HG03442 (cell line): ENCODE results near the gene ZNF23.
A peak's percentile ranks its signal among the peaks of the same experiment; 100 is the strongest.

Experiments
- ATAC-seq: cut with Tn5 transposase; IDR thresholded peaks from one replicate; pipeline ENCODE4 v1.9.1; 2021; ENCODE audit warnings: mild to moderate bottlenecking, moderate library complexity; ENCODE audit not compliant: unreplicated experiment

ZNF23 gene

DNA sequence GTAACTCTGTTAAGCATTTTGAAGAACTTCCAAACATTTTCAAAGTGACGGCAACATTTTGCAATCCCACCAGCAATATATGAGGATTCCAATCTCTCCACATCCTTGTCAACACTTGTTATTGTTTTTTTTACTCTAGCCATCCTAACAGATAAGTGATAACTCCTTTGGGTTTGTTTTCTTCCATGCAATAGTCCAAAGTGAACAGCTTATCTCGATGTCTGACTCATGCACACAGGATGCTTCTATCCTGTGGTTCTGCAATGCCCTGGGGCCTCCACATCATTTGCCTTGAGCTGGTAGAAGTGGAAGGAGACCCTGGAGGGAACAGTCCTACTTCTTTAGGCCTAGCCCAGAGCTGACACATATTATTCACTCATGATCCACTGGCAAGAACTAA is 33.2 kb downstream of the ZNF23 start:
- ATAC-seq = no peak

DNA sequence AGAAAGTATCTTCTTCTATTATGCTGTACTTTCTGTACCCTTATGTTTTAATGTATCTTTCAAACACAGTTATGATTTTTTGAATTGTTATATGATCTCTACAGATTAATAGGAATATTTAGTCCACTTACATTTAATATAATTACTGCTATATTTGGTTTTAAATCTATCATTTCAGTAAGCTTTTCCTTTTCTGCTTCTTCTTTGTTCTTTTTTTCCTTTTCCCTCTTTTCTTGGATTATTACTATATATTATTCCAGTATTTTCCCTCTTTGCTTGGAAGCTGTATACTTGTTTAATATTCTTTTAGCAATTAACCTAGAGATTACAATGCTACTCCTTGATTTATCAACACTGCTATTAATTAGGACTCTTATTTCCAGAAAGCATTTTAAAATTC is 33.7 kb downstream of the ZNF23 start:
- no peak for ATAC-seq

DNA sequence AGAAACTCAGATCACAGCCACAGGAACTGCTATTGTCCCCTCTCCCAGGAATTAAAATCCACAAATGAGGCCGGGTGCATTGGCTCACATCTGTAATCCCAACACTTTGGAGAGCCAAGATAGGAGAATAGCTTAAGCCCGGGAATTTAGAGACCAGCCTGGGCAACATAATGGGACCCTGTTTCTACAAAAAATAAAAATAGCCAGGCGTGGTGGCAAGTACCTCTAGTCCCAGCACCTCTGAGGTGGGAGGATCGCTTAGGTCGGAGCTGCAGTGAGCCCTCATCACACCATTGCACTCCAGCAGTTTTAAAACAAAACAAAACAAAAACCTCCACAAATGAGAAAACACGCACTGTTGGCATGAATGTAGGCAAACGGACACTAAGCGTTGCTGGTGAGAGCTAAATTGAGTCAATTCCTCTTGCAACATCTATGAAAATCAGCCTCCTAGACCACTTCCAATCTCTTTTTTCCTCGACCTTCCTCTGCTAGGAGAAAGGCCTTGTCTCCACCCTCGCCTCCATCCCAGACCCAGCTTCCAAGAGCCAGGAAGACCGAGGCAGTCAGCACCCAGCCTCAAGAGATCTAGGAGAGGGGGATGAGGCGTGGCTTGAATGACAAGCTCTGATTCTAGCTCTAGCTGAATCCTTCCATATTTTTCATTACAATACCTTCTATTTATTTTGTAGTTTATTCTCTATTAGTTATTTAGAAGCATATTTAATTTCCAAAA is 35.0 kb downstream of the ZNF23 start:
- ATAC-seq = peak; percentile 20

DNA sequence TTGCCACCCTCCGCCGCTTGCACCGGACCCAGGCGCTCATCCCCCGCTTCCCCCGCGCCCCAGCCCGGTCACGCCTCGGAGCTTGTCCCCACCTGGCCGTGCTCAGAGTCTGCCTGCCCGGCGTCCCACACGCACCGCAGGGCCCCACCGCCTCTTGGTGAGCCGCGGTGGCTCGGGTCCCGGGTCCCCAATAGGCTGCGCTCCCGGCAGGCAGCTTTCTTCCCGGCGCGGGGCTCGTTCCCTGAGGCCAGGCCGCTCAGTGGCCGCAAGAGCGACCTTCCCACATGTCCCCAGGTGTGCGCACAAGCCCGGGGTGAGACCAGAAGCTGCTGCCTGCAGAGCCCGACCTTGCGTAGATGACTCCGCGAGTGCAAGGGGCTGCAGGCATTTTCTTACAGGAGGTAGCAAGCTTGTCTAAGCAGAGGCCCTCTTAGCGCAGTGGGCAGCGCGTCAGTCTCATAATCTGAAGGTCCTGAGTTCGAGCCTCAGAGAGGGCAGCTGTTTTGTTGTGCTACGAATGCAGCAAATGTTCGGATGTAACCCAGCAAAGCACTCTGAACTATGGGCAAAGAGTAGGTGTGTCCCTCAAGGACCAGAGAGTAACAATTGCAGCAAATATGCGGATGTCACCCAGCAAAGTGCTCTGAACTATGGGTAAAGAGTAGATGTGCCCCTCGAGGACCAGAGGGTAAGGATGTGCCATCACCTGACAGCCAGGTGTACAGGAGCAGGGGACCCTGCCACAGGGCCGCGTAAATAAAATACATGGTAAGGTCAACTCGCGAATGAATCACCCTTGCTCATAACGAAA is 35.8 kb downstream of the ZNF23 start:
- peak; percentile 53 for ATAC-seq

DNA sequence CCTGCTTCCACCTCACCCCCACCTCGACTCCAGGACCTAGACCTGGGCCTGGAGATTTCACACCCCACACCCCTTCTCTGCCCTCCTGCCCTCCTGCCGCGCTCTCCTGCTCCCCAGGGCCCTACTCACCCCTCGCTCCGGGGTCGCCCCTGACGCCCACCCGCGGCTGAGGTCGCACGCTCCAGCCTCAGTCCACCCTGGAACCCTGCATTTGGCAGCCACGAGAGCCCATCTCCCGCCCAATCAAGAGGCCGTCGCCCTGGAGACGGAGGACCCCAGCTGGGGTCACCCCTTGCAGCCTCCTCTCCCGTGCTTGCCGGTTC is 36.3 kb downstream of the ZNF23 start:
- no peak for ATAC-seq

DNA sequence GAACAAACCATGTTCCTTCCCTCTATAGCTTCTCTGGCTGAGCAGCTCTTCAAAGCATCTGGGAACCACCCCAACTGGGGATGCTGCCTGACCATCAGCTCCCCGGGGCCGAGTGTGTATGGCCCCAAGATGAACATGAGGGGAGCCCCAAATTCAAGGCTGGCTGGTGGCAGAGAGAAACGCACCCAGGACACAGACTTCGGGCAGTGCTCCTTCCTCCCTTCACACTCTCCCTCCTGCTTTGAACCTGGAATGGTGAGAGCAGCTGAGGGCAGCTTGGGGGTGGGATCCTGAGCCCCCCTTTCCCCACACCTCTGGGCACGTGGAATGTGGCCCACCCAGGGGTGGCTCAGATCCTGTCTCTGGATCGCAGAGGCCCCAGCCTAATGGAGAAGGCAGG is 37.4 kb downstream of the ZNF23 start:
- no peak for ATAC-seq

DNA sequence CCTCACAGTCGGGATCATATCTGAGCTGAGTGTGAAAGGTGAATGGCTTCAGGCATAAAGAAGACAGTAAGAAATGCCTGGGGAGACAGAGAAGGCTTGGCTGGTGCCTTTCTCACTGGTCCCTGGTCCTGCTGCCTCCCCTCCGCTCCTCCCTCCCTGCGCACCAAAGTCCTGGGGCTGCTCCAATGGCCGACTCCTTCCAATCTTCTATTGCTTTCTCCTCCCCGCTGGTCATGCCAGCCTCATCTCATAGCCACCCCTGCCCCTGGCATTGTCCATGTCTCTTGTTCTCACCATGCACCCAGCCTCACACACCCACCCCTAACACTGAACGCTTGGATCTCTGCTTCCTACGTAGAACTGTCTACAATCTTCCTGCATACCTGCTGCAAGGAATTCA is 38.2 kb downstream of the ZNF23 start:
- ATAC-seq = no peak

DNA sequence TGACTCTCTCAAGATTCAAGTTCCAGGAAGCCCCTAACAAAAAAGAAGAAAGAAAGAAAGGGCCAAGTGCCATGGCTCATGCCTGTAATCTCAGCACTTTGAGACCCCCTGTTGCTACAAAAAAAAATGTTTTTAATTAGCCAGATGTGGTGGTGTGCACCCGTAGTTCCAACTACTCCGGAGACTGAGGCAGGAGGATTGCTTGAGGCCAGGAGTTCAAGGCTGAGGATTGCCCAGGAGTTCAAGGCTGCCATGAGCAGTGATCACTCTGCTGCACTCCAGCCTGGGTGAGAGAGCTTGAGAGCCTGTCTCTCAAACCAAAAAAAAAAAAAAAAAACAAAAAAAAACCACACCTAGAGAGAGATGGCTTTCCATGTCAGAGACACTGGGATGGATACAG is 39.0 kb downstream of the ZNF23 start:
- ATAC-seq = no peak

DNA sequence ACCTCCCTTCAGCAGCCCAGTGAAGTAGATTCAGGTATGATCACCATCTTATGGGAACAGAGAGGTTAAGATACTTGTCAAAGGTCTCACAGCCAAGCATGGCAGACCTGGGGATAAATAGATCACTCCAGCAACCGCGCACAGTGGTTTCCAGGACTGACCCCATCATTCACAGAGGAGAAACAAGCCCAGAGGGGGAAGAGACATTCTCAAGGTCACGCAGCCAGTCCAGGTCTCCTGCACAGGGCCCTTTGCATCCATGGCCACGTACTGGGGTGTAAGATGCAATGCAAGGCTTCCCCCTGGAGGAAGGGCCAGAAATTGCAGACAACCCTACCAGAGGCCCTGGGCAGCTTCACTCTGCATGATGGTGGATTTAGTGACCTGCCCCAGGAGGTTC is 40.1 kb downstream of the ZNF23 start:
- no peak for ATAC-seq

DNA sequence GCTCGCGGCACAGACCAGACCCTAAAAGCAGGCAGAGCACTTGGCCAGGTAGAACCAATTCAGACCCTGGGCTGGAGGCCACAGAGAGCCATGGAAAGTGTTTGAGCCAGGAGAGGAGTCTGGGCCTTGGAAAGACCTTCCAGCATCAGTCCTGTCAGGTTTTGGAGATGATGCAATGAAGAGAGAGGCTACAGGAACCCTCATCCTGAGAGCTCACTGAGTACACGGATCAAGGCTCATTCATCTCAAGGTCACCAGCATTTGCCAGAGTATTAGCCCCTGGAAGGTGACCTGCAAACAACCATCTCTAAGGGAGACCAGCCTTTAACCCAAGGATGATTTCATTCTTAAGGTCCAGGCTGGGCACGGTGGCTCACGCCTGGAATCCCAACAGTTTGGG is 48.0 kb downstream of the ZNF23 start:
- ATAC-seq = no peak

DNA sequence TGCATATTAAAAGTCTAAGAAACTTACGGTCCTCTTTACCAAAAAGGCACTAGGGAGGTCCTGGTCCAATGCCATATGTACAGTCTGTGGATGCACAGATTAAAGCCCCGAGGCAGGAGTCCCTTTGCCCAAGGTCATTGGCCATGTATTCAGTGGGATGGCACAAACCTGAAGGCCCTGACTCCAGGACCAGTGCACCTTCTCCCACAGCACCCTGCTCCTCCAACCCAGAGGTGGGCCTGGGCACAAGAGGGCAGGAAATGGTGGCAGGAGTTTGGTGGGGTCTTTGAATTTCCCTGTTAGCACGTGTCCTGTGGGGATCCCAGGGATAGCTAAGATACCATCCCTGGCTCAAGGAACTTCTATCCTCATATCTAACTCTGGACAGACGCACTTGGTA is 48.7 kb downstream of the ZNF23 start:
- ATAC-seq = no peak

DNA sequence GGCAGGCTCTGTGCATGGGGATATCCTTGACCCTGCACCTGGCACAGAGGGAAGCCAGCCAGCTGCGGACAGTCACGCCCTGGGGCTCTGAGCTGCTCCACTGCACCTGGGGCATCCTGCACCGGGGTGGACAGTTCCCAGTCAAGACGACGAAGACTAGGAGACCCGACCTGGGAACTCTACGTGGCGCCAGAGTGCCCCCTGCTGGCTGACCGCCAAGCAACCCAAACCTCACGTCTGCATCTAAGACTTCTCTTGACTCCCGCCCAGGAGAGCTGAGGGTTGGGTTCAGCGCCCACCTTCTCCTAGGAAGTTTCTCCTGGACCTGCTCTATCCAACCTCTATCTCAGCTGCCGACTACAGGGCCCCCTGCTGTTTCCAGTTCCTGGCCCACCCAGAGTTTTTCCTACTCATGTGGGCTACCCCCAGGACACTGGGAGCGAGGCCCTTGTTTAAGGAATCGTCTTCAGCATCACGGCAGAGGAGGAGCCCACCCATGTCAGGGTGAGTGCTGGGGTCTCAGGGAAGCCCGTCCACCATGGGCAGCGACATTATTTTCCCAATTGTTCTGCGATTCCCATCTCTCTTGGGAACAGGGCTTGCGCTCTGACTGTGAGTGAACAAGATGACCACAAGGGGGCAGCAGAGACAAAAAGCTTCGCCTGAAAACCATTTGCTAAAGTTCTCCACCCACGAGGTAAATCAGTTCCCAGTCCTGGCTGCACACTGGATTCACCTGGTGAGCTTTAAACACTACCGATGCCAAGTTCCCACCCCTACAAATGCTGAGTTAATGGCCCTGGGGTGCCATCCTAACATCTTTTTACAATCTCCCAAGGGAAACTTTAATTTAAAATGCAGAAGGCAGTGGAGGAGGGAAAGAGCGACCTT is 49.5 kb downstream of the ZNF23 start:
- peak; percentile 47 for ATAC-seq

DNA sequence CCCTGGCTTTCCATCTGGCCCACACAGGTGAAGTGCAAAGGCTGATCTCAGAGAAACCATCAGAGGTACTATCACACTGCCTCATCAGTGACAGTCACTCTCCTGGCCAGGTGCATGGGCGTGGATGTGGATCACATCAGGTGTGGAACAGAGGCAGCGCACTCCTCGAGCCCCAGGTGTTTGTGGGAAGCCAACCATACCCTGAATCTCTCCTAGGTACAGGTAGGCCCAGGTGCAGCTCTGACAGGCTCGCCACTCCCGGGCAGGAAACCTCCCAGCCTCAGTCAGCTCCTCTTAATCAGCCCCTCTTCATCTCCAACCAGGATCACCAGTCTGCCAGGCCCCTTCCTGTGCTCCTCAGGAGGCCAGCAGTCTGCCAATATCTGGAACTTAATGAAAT is 51.9 kb downstream of the ZNF23 start:
- ATAC-seq = no peak

DNA sequence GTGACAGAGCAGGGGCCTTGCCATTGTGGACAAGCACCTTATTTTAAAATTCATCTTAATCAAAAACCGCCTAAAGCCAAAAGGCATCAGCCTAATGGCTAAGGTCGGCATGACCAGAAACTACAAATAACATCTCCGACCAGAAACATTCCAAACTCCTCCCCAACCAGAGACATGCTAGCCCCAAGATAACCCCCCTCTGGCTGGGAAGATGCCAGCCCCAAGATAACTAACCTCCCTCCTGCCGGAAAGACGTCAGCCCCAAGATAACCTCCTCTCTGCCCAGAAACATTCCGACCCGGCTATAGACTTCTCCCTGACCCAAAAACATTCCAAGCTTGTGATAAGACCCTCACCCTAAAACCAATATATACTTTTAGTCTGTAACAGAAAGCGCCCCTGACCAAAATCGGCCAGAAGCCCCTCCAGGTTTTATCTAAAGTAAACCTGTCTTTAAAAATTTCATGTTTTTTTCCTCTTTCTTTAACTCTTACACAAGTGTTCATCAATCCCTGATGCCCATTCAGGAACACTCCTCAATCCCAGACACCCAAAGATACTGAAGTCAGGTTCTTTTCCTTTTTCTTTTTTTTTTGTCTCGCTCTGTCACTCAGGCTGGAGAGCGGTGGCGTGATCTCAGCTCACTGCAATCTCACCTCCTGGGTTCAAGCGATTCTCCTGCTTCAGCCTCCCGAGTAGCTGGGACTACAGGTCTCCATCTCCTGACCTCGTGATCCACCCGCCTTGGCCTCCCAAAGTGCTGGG is 52.9 kb downstream of the ZNF23 start:
- ATAC-seq = no peak

DNA sequence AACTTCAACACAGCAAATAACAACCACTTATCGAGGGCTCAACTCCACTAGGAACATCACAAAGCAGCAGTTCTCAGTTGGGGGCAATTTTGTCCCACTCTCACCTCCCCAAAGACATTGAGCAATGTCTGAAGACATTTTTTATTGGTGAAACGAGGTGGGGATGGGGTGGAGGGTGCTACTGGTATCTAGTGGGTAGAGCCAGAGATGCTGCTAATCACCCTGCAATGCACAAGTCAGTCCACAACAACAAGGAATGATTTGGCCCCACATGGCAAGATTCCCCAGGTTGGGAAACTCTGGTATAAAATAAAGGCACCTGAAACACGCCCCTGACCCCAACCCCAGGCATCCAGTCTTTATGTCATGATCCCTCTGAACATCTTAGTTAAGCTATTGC is 53.5 kb downstream of the ZNF23 start:
- no peak for ATAC-seq

DNA sequence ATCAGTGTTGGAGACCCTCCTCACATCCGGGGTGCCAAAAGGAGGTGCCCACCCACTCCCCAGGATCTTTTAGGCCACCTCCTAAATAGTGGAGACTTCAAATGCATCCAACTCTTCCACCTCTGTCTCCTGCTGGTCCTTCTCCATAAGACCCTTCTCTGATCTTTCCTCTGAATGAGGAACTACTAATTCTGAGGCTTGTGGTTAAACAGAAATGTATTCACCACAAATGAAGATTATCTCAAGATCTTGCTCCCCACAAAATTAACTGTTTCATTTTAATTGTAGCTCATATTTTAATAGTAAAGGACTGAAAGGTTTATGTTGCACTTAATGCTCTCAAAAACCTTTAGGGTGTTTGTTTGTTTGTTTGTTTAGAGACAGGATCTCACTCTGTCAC is 54.3 kb downstream of the ZNF23 start:
- no peak for ATAC-seq

DNA sequence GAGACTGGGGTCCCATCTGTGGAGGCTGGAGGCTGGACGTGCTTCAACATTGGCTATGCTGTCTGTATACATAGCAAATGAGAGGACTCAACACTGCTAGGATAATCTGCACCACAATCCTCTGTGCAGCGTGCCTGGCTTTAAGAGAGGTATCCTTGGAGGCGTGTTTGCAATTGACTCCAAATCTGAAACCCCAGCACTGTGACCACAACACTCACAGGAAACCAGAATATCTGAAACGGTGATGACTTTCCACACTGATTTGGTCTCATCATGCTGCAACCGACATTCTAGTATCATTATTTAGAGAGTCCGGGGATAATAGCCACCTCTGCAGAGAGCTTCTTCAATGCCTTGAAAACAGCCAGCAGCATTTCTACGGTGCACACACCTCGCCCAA is 55.3 kb downstream of the ZNF23 start:
- ATAC-seq = no peak

DNA sequence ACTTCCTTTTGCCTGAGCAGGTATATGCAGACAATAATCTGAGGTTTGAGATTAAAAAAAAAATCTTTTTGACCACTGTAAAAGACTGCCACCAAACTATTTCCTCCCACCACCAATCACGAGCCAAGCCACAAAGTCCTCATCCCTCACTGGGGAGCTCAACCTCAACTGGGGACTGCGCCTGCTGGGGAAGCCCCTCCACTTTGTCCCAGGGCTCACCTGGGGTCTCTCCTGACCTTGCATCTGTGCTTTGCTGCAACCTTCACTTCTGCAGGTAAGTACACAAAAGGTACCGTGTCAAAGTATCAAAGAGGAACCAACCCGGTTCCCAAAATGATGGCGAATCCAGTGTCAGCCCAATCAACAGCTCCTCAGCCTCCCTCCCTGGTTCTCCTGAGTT is 55.7 kb downstream of the ZNF23 start:
- no peak for ATAC-seq

DNA sequence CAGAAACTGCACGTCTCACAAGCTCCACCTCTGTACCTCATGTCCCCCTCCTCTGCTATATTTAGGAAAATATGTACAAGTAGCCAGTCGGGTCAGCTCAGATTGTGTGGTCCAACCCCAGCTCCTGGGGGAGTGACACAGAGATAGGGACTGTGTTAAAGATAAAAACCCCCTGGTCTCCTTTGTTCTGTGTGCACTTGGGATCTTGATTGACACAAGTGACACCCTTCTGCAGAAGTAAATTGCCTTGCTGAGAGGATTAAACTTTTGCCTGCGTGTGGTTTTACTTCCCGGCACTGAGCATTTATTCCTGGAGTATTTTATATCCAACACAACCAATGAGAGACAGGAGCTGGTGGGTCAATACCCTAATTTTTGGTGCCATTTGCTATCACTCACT is 57.7 kb downstream of the ZNF23 start:
- no peak for ATAC-seq

DNA sequence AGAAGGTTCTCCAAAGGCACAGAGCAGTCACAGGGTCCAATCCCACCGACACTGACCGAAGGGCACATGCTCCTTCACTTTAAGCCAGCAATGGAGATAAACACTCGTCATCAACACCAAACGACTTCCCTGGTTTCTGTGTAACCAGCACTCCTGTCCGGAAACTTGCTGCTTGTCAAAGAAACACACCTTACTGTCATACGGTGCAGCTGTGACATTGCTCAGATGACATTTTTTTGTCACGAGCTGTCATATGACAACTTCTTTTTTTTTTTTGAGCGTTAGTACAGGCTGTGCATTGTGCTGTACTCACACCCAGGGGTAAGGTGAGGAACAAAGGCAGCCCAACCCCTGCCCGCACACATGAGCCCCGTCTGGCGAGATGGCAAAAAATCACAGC is 59.4 kb downstream of the ZNF23 start:
- no peak for ATAC-seq

DNA sequence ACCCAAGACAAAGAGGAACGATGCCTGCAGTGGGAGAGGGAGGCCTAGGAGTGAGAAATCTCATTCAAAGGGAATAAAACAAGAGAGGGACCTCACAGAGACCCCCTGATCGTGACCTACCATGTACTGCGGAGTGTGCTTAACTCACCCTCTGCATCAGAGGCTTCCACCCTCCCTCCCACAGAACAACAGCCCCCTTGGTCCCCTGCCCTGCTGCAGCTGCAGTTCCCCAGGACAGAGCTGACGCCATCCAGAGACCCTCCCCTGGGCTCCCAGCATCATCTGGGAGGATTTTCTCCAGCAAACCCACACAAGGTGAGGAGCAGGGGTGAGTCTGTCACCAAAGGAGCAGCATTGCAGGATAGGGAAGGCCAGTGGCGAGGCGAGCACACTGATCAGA is 60.0 kb downstream of the ZNF23 start:
- no peak for ATAC-seq
